ENCODE data around the gene RAI2.

DNA sequence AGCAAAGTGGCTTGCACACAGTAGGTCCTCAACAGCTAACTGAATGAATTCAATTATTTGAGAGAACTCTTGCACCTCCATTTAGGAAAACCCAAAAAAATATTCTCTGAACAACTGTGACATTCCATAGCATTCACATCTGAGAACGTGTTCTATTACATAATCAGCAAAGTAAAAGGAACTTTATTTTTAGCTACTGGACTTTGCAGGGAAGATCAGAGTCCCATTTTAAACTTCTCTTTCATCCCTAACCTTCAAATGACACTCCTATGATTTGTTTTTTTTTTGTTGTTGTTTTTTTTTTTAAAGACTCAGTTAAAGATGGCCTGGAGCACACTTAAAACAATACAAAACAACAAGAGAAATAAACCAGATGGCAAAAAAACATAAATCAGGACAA, 30.9 kb downstream of the RAI2 start:
- TF ChIP-seq POLR2A (IDR thresholded peaks at IDR 0.05): no peak
- TF ChIP-seq, protein P1, sequence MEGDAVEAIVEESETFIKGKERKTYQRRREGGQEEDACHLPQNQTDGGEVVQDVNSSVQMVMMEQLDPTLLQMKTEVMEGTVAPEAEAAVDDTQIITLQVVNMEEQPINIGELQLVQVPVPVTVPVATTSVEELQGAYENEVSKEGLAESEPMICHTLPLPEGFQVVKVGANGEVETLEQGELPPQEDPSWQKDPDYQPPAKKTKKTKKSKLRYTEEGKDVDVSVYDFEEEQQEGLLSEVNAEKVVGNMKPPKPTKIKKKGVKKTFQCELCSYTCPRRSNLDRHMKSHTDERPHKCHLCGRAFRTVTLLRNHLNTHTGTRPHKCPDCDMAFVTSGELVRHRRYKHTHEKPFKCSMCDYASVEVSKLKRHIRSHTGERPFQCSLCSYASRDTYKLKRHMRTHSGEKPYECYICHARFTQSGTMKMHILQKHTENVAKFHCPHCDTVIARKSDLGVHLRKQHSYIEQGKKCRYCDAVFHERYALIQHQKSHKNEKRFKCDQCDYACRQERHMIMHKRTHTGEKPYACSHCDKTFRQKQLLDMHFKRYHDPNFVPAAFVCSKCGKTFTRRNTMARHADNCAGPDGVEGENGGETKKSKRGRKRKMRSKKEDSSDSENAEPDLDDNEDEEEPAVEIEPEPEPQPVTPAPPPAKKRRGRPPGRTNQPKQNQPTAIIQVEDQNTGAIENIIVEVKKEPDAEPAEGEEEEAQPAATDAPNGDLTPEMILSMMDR (IDR thresholded peaks at IDR 0.05): no peak

Measured in testis (tissue), 2 donors.